GM19025 (cell line): Measurements from ENCODE around the gene CMSS1.
"Not testable (repeated sequence)": the region's sequence is repeated elsewhere in the genome, so short reads cannot be mapped to it uniquely, and the experiment has no call there.

Experiments
- ATAC-seq: cut with Tn5 transposase; IDR thresholded peaks from one replicate; pipeline ENCODE4 v1.9.1; 2021; ENCODE audit warnings: mild to moderate bottlenecking, low read depth, moderate library complexity; ENCODE audit not compliant: unreplicated experiment

CMSS1 gene

GRCh38 chr3:99810403-99810802 is 7.3 kb upstream of the CMSS1 start:
- ATAC-seq, result no peak

GRCh38 chr3:99817047-99817436 is 620 bp upstream of the CMSS1 start:
- ATAC-seq, result no peak

- ATAC-seq, result no peak
These were observed 1.2 kb downstream of the CMSS1 start for GRCh38 chr3:99818818-99819217.

GRCh38 chr3:99823723-99824711 is 6.4 kb downstream of the CMSS1 start:
- ATAC-seq, result no peak

GRCh38 chr3:99825004-99825640 is 7.5 kb downstream of the CMSS1 start:
- no peak for ATAC-seq

GRCh38 chr3:99829844-99830243 is 12.2 kb downstream of the CMSS1 start:
- ATAC-seq, result no peak

GRCh38 chr3:99833617-99834205 is 16.0 kb downstream of the CMSS1 start:
- no peak for ATAC-seq

- no peak for ATAC-seq
These were observed 16.7 kb downstream of the CMSS1 start for GRCh38 chr3:99834211-99834957.

GRCh38 chr3:99836681-99837080 is 19.0 kb downstream of the CMSS1 start:
- no peak for ATAC-seq

- no peak for ATAC-seq
These were observed 20.1 kb downstream of the CMSS1 start for GRCh38 chr3:99837715-99838114.

- ATAC-seq, result no peak
These were observed 21.1 kb downstream of the CMSS1 start for GRCh38 chr3:99838755-99839154.

GRCh38 chr3:99839613-99840012 is 22.0 kb downstream of the CMSS1 start:
- ATAC-seq, result no peak

- ATAC-seq, result not testable (repeated sequence)
These were observed 24.3 kb downstream of the CMSS1 start for GRCh38 chr3:99841949-99842348.

- ATAC-seq, result no peak
These were observed 25.3 kb downstream of the CMSS1 start for GRCh38 chr3:99842826-99843589.

- ATAC-seq, result no peak
These were observed 26.1 kb downstream of the CMSS1 start for GRCh38 chr3:99843590-99844258.

- no peak for ATAC-seq
These were observed 27.7 kb downstream of the CMSS1 start for GRCh38 chr3:99845331-99845730.

- ATAC-seq, result no peak
These were observed 28.3 kb downstream of the CMSS1 start for GRCh38 chr3:99845999-99846398.

- no peak for ATAC-seq
These were observed 29.0 kb downstream of the CMSS1 start for GRCh38 chr3:99846477-99847160.

- ATAC-seq, result no peak
These were observed 30.8 kb downstream of the CMSS1 start for GRCh38 chr3:99848433-99848832.
